K562 (cell line): Measurements from ENCODE around the gene RABGAP1. TPM values are rescaled to one million over a fixed set of nuclear protein-coding genes. Genes with fewer than 3 reads are reported as not detected.
A peak's percentile ranks its signal among the peaks of the same experiment; 100 is the strongest.

ENCODE experiments used
- CHD7 ChIP-seq: fragments of 200-600 bp; sonication (generic); IDR thresholded peaks from one replicate; pipeline ENCODE4 v1.6.1; 2012; ENCODE audit warnings: mild to moderate bottlenecking, low read depth, low read length, inconsistent platforms
- MYBL2 ChIP-seq, 2 experiments: fragments of 450-650 bp in 1 of 2; sonication (generic) in 1 of 2; formaldehyde crosslinking in 1 of 2; IDR thresholded peaks; 2 replicates each; pipeline versions ENCODE4 v1.6.1 to v1.8.1; 2017 to 2022; ENCODE audit warnings: borderline replicate concordance in 1 of 2, inconsistent platforms in 1 of 2, low read depth in 1 of 2, mild to moderate bottlenecking in 1 of 2, missing genetic modification reagents in 1 of 2, moderate library complexity in 1 of 2
- NFE2 ChIP-seq: IDR thresholded peaks from 2 replicates; pipeline ENCODE4 v1.6.1; 2014; ENCODE audit warnings: antibody characterized with exemption, low read depth
- NR2C2 ChIP-seq, 2 experiments: fragments of 200-800 bp in 1 of 2; sonication (Bioruptor generic) in 1 of 2; sonication (generic) in 1 of 2; formaldehyde crosslinking in 1 of 2; IDR thresholded peaks; 2 replicates each; pipeline versions ENCODE4 v1.6.1 to v1.8.0; 2016 to 2022; ENCODE audit warnings: mild to moderate bottlenecking in 1 of 2, missing compliant biosample characterization in 1 of 2, missing genetic modification characterization in 1 of 2, missing genetic modification reagents in 1 of 2
- ZFP36 ChIP-seq: fragments of 150-350 bp; IDR thresholded peaks from 2 replicates; pipeline ENCODE4 v1.6.1; 2018; ENCODE audit warnings: low read length, low read depth; ENCODE audit not compliant: partially characterized antibody
- ZNF239 ChIP-seq: fragments of 250-450 bp; sonication (Bioruptor Pico); IDR thresholded peaks from 2 replicates; pipeline ENCODE4 v1.4.0; 2020; ENCODE audit warnings: mild to moderate bottlenecking
- polyA plus RNA-seq, 8 experiments: library from polyadenylated mRNA; depleted of rRNA in 4 of 8; stranded (reverse) in 5 of 8; unstranded in 3 of 8; fragments of >200 nt; fragmentation: Nextera tagmentation in 2 of 8; fragmentation: Illumina TruSeq in 1 of 8; extraction: Ambion mirVana in 2 of 8; extraction: Trizol in 1 of 8; gene quantifications; 2 replicates each; pipeline versions ENCODE4 v1.2.1 to v1.2.3, GENCODE V29; 2011 to 2014; ENCODE audit warnings: inconsistent platforms in 1 of 8, missing spikeins in 1 of 8
- total RNA-seq, 7 experiments: library from RNA; depleted of rRNA in 6 of 7; stranded (reverse); fragments of >200 nt in 6 of 7; fragmentation: Illumina TruSeq in 2 of 7; extraction: Trizol in 2 of 7; gene quantifications; 2 replicates each; pipeline versions ENCODE4 v1.2.1 to v1.2.3, GENCODE V29; 2011 to 2021; ENCODE audit warnings: low replicate concordance in 1 of 7
- TF ChIP-seq, protein P1 (sequence below): fragments of 450-650 bp; IDR thresholded peaks from 2 replicates; pipeline ENCODE4 v1.6.1; 2016; ENCODE audit warnings: low read depth, mild to moderate bottlenecking, moderate library complexity
- TF ChIP-seq, protein P2 (sequence below), 2 experiments: fragments of 450-650 bp; IDR thresholded peaks; 2 replicates each; pipeline ENCODE4 v1.6.1; 2018; ENCODE audit warnings: mild to moderate bottlenecking in 2 of 2, low read depth in 1 of 2; ENCODE audit not compliant: partially characterized antibody in 2 of 2

The RABGAP1 gene
- total and polyA plus RNA-seq, 9 of the 15 experiments (the other 6 are each of a cell fraction or from before 2014, with no cell fraction given): 1.5 to 22.7 (median 13.1) TPM

- no peak for TF ChIP-seq NR2C2 (CRISPR knock-in tag; IDR thresholded peaks at IDR 0.05)
- TF ChIP-seq NR2C2 (tag; IDR thresholded peaks at IDR 0.05): 0 out of 2 replicates have a peak, but pooled peaks have one; percentile 17
- TF ChIP-seq, protein P1, sequence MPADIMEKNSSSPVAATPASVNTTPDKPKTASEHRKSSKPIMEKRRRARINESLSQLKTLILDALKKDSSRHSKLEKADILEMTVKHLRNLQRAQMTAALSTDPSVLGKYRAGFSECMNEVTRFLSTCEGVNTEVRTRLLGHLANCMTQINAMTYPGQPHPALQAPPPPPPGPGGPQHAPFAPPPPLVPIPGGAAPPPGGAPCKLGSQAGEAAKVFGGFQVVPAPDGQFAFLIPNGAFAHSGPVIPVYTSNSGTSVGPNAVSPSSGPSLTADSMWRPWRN: no peak
- TF ChIP-seq MYBL2 (IDR thresholded peaks at IDR 0.05; ENCODE audit: low read depth): no peak
- no peak for TF ChIP-seq MYBL2 (CRISPR knock-in tag; IDR thresholded peaks at IDR 0.05; ENCODE audit: borderline replicate concordance)
- TF ChIP-seq NFE2: 0 out of 2 replicates have a peak, but pooled peaks have one; percentile 3
- TF ChIP-seq CHD7: no peak
- no peak for TF ChIP-seq ZFP36
- TF ChIP-seq, protein P2, sequence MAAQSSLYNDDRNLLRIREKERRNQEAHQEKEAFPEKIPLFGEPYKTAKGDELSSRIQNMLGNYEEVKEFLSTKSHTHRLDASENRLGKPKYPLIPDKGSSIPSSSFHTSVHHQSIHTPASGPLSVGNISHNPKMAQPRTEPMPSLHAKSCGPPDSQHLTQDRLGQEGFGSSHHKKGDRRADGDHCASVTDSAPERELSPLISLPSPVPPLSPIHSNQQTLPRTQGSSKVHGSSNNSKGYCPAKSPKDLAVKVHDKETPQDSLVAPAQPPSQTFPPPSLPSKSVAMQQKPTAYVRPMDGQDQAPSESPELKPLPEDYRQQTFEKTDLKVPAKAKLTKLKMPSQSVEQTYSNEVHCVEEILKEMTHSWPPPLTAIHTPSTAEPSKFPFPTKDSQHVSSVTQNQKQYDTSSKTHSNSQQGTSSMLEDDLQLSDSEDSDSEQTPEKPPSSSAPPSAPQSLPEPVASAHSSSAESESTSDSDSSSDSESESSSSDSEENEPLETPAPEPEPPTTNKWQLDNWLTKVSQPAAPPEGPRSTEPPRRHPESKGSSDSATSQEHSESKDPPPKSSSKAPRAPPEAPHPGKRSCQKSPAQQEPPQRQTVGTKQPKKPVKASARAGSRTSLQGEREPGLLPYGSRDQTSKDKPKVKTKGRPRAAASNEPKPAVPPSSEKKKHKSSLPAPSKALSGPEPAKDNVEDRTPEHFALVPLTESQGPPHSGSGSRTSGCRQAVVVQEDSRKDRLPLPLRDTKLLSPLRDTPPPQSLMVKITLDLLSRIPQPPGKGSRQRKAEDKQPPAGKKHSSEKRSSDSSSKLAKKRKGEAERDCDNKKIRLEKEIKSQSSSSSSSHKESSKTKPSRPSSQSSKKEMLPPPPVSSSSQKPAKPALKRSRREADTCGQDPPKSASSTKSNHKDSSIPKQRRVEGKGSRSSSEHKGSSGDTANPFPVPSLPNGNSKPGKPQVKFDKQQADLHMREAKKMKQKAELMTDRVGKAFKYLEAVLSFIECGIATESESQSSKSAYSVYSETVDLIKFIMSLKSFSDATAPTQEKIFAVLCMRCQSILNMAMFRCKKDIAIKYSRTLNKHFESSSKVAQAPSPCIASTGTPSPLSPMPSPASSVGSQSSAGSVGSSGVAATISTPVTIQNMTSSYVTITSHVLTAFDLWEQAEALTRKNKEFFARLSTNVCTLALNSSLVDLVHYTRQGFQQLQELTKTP (IDR thresholded peaks at IDR 0.05; ENCODE audit: low read depth in 1 of 2, partially characterized antibody in 2 of 2): peak in 1 of 2 experiments; percentile 50
- TF ChIP-seq ZNF239 (CRISPR knock-in tag): no peak
Observed at GRCh38 chr9:122940749-122941581, at the start of gene RABGAP1 (continued).
